Measurements from ENCODE around the gene BHMT.

The BHMT gene, protein sequence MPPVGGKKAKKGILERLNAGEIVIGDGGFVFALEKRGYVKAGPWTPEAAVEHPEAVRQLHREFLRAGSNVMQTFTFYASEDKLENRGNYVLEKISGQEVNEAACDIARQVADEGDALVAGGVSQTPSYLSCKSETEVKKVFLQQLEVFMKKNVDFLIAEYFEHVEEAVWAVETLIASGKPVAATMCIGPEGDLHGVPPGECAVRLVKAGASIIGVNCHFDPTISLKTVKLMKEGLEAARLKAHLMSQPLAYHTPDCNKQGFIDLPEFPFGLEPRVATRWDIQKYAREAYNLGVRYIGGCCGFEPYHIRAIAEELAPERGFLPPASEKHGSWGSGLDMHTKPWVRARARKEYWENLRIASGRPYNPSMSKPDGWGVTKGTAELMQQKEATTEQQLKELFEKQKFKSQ

GRCh38 chr5:79111387-79111959 is at the start of gene BHMT:
TSS of gene BHMT (plus strand) at chr5:79111809. CDS start at chr5:79111886, 77 bp downstream.
- no peak for DNase-seq

- DNase-seq = no peak
These were observed 49.2 kb upstream of the BHMT start for GRCh38 chr5:79062436-79062835.

DNA sequence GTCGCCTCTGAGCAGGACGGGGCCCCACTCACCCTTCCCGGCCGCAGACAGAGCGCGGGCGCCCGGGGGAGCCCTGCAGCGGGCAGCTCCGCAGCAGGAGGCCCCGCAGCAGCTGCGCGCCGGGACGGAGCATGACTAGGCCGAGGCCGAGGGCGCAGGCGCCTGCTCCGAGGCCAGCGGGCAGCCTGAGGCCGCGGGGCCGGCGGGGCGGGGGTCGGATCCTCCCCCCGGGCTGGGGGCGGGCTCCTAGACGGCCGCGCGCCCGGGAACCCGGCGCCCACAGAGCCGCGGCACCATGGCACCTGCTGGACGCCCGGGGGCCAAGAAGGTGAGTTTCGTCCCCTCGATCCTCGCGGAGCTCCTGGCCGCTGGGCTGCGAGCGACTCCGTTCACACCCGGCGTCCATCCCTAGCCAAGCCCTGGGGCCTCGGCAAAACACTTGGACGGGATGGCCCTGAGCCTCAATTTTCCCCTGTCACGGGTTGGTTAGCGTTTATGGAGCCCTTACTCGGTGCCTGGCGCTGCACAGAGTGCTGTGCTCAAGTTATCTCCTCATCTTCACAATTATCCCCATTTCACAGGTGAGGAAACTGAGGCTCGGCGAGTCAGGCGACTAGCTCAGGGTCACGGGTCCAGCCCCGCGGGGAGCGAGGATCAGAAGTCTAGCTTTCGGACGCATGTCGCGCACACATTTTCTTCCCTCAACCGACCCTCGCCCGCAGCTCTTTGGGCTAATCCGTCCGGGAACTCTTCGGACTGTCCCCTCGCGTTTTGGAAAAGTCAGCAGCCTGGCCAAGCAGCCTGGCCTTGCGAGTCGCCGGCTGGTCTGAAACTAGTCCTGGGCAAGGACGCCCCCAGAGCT is 41.9 kb upstream of the BHMT start, which contains the start of the genes BHMT2 and DMGDH:
Gene BHMT2 (plus strand): TSS at position 280 of the 862 bp plus-strand sequence. CDS start 16 bp downstream, at position 296.
Gene DMGDH (minus strand): TSS at position 187 of the 862 bp plus-strand sequence. CDS start 54 bp downstream, at position 133.
- no peak for DNase-seq

- no peak for DNase-seq
These were observed 41.3 kb upstream of the BHMT start for GRCh38 chr5:79070350-79070667.

GRCh38 chr5:79074641-79075040 is 37.0 kb upstream of the BHMT start:
- DNase-seq = peak; percentile 53

DNA sequence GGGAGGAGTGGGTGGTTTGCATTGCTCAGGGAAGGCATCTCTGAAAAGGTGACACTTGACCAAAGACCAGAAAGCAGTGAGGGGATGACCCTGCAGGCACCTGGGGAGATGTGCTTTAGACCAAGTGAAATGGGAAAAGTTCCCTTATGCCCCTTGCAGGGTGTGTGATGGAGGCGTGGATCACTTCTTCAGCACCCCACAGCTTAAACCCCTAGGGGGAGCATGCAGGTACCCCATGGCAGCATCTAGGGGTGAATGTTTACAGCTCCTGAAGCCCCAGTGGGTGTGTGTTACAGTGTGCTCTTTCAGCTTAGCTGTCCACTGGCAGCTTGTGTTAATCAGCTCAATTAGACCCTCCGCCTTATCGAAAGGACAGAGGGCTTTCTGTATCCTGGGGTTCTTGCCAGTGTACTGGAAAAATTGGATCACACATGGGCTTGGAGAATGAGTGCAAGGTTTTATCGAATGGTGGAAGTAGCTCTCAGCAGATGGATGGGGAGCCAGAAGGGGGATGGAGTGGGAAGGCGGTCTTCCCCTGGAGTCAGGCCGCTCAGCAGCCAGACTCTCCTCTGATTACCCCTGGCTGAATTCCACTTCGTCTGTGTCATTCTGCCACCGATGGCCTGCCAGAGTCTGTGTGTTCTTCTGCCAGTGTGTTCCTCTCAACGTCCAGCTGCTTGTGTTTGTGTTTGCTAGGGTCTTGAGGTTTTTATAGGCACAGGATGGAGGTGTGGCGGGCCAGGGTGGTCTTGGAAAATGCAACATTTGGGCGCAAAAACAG is 35.8 kb upstream of the BHMT start:
- no peak for DNase-seq

DNA sequence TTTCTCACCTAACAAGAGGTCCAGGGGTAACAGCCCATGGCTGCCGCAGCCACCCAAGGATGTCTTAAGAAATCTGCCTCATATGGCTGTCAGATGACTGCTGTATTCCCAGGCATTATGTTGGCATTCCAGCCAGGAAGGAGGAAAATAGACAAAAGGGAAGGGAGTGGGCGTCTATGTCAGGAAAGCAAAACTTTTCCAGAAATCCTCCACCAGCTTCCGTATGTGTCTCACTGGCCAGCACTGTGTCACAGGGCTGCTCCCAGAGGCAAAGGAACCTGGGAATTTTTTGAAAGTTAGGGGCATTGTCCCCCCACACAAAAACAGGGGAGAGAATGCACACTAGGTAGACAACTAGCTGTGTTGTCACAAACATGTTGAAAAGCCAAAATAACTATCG is 34.8 kb upstream of the BHMT start:
- DNase-seq = no peak

- no peak for DNase-seq
These were observed 33.8 kb upstream of the BHMT start for GRCh38 chr5:79077680-79078365.

GRCh38 chr5:79080804-79081203 is 30.8 kb upstream of the BHMT start:
- no peak for DNase-seq

DNA sequence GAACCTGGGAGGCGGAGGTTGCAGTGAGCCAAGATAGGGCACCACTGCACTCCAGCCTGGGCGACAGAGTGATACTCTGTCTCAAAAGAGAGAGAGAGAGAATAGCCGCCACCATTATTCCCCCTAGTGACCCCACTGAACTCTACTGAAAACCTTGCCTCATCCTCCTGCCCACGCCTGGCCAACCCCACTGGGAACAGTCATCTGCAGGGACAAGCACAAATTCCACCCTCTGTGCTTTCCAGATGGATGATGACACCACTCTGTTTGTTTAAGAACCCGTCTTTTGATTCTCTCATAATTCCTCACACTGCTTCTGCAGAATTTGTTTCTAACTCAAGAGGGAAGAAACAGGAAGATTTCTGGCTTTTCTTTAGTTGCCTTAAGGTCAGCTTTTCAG is 29.8 kb upstream of the BHMT start:
- DNase-seq = no peak

DNA sequence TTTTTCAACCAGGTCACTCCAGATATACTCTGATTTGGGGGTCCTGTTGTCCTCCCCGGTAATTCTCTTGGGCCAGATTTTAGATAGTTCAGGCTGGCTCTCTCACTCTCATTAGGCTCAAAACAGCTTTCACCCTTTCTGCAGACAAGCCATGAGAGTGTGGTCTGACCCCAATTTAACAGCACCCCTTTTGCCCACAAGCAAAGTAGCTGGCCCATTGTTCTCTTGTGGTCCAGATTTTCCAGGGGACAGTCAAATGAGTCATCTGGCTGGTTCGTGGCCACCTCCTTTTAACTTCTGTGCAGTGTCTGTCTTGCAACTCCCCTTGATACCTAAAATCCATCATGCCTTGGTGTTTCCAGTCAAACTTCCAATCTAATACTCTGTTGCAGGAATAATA is 25.5 kb upstream of the BHMT start:
- DNase-seq = no peak

- DNase-seq = no peak
These were observed 23.1 kb upstream of the BHMT start for GRCh38 chr5:79088507-79088906.

DNA sequence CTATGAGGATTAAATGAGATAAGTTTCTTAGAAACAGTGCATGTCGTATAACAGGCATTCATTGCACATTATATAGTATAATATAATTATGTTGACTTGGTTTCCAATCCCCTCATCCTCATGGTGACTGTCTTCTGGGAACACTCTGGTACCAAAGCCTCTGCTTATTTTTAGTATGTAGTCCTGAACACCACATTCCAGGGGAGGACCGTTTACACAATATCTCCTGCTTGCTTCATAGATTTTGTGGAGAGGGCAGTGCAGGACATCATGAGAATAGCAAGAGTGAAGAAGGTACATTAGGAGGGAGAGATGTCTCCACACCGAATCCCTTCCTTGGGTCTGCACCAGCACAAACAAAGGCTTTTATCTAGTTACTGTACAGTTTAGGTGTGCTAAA is 20.5 kb upstream of the BHMT start:
- DNase-seq = no peak

DNA sequence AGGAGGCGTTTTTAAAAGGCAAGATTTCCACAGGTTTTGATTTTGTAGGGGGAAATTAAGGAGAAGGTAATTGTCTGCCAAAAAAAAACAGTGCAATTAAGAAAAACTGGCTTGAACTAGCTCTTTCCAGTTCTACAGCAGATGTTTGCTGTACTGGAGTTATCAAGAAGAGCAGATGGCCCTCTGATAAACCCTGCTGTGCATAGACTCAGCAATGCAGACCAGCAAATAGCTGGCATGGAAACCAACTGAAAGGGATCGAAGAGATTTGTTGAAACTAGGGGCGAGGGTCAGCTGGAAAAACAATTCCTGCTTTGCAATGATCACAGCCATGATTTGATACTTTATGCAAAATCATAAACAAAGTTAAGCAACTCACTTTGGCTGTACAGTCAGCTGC is 17.8 kb upstream of the BHMT start:
- no peak for DNase-seq

- DNase-seq = no peak
These were observed 5.7 kb upstream of the BHMT start for GRCh38 chr5:79105868-79106267.

DNA sequence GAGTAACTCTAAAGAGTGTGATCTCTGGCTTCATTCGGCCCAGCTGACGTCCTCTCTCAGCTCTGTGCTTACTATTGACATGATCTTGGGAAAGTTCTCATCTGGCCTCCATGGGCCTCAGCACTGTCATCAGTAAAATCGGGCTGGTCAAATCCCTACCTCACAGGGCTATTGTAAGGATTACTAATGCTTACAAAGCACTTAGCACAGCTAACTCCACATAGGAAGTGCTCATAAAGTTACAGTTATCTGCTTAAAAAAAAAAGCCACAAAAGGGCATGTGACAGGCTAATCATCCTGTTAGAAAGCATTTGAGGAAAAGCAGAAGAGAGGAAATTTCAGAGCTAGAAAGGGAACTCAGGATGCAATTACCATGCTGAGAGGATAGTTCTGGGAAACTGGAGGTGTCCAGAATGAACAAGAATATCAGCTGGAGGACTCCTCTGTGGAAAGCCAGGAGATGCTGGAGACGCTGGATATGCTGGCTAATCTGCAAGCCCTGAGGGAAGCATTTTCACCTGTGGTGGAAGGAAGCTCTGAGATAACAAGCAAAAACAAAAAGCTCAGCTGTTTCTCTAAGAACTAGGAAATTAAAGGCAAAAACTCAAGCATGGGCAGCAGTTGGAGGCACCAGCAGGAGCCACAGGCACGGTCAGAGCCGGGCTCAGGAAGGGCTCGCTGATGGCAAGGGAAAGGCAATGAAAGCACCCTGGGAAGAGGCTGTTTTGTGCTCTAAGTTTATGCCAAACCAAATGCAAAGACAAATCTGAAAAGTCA is 4.4 kb upstream of the BHMT start:
- no peak for DNase-seq

GRCh38 chr5:79108086-79108485 is 3.5 kb upstream of the BHMT start:
- DNase-seq = no peak

GRCh38 chr5:79108792-79109191 is 2.8 kb upstream of the BHMT start:
- no peak for DNase-seq

DNA sequence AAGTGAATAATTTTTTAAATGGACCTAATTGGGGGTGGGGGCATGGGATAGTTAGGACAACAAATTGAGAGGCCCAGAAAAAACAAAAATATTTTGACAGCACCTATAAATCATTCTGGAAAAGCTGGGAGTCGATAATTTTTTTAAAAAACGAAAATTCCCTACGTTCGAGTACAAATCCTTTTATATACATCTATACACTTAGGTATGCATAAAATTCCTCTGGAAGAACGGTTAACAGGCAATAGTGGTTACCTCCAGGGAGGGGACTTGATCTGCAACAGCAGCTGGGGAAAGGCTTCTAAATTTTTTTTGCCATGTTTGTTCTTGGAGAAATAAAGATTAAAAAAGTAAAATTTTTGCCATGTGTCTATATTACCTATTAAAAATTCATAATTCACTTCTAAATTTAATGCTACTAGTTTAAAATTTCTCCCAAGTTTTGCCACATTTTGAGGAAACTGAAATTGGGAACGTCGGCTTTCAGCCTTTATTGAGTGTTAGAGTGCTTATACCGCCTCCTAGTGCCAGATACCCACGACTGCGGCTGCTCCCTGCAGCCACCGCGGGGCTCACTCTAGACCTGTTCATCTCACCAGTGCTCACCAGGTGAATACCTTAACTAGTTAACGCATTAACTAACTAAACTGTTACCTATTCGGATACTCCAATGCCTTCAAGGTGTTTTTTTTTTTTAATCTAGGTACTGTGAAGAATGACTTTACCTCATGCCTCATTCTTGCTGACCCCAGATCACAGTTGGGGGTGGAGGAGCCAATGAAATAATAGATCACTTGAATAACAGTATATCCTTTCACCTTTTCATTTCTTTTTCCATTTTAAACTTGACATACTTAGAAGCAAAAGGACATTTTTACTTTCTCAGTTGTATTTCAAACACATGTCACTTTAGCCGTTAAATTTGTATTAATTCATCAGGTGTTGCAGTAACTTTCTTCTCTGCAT is 1.8 kb upstream of the BHMT start:
- no peak for DNase-seq

Measured in NCI-H226 (cell line).